Left colon (tissue), 2 donors: Measurements from ENCODE around the gene SLC9A2. TPM values are rescaled to one million over a fixed set of nuclear protein-coding genes. Genes with fewer than 3 reads are reported as not detected.

Experiments used
- ATAC-seq: fragments of 200-7000 bp; cut with Tn5 transposase; one replicate; pipeline ENCODE4 v1.9.1; 2020; ENCODE audit warnings: mild to moderate bottlenecking, moderate library complexity
- DNase-seq, 2 donors: peaks; one replicate each; pipeline ENCODE4 v3.0.0-alpha.2; 2020
- intact Hi-C, 2 donors: fragments of 100-400 bp; cut with DNase I in 1 of 2; cut with micrococcal nuclease in 1 of 2; formaldehyde crosslinking; loops; one replicate each; pipeline versions ENCODE4 v1.11.2 to v1.14.0; 2022; cut with DNase I, micrococcal nuclease
- total RNA-seq, 2 donors: library from RNA; stranded (reverse); fragmentation: NEBNext Ultra II Directional; extraction: Animal tissue kit (Norgen Biotek cat#: 25700); gene quantifications; one replicate each; pipeline ENCODE4 v1.2.1, GENCODE V29; 2021
- donor health status: DM: no; HTN: no; CAD: no.
- donor health status: DM: yes; HTN: yes; CAD: no.

SLC9A2 gene
- total RNA-seq, 2 donors from 2014 or later: 75.2 to 81.1 TPM

DNA sequence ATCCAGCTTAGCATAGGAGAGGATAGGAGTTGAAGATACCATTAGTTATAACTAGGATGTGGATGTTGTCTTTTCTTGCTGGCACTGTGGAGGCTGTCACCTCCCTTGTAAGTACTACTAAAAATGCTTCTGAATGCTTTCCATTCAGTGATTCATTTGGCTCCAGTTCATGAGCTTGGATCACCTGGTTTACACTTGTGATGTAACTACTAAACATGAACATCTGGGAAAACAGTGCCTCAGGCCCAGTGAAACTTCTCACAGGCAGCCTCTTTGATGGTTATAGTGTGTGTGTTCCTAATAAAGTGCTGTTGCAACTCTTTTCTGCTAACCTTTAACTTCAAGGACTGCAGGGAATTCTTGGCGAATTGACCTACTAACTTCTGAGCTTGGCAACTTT, 13.0 kb upstream of the SLC9A2 start:
- intact Hi-C loops: no loop called here
- DNase-seq (no peak), ATAC-seq (peak; percentile 36)

DNA sequence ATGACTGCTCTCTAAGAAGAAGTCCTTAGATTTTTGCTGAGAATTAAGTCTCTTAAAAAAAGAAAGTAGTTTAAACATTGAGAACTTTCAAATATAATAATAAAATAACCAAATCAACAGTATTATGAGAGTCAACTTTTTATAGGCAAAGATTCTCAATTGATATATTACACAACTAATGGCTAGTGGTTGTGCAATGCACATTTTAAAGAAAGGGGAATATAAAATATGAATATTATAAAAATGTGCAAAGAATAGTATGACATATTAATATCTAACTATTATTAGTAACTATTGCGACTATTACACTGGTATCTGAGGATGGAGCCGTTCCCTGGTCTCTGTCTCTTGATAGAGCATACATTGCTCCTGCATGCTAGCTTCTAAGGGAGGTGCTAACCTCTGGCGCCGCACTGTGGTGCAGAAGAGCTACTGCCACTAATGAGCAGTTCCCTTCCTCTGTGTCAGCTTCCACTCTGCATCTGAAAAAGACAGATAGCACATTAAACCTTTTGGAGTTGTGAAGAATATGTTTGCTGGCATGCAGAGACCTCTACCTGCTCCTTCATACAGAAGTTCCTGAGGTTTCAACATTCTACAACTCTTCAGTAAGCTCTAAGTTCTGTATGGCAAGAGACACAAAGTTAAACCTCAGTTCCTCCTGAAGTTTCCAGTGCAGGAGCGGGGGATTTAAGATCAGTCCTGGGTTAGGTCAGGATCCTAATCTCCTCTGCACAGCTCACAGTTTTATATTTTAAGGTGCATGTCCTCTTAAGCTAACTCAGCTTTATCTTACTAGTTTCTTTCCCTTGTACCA, 3.5 kb upstream of the SLC9A2 start:
- peak; percentile 39 for ATAC-seq
- intact Hi-C loops: loop anchor here in 1 of 2 donors (10.0 kb wide), 1 partner anchor 141 kb away; the partner anchor contains the start of gene SLC9A4
- peak in 1 of 2 donors; percentile 68 for DNase-seq

DNA sequence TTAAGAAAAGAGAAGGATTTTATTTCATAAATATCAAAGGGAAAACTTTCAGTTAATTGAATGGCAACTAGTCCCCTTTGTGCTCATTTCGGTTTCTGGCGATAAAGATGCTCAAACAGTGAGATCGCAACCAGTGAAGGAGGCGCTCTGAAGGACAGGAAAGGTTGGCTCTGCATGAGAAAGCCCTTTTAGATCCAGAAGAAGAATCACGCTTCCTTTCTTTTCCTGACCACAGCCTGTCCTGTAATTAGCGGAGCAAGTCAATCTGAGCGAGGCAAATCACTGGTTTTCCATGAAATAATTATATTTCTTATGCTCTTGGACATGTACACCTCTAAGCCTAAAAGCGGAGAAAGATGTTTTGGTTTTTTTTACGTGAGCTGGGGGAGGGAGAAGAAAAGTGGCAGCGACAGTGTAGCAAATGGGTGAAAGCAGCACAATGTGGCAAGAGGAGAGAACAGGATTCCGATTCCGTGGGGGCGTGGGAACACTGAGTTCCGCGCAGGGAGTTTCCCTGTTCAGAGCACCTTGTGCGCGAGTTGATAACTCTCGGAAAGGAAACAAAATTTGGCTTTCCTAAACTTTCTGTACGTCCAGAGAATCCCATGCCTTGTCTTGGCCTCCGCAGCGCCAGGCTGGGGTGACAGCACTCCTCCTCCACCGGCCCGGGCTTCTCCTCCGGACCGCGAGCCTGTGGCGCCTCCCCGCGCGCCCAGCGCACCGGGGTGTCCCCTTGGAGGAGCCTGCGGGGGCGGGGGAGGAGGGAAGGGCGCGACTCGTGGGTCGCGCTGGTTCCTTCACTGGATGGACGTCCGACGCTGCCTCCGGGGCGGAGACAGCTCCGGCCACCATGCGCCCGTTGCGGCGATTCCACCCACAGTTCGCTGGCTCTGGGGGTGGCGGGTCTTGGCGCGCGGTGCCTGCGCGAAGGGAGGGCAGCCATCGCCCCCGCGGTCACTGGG, 620 bp upstream of the SLC9A2 start:
- peak; percentile 56 for ATAC-seq

DNA sequence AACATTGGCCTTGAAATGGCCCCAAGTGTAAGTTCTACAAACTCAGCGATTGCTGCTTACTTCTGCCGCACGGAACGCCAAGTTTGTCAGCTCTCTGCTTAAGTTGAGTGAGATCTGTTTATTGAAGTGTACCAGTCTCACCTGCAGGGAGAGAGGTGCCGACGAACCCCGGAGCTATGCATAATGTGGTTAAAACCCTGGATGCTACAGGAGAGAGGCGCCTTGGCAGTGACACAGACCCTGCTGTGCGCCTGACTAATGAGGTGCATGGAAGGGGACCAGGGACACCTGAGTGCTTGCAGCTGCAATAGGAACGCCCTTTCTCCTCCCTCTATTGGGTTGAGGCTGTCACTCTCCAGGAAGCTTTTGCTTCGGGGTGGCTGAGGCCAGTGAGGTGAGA, 979 bp downstream of the SLC9A2 start:
- DNase-seq (peak; percentile 81 to 88), ATAC-seq (peak; percentile 68)
- intact Hi-C loops: no loop called here

More for the DNA sequence above, 620 bp upstream of the SLC9A2 start:
- DNase-seq: peak; percentile 78 to 80
- intact Hi-C loops: loop anchor here in 1 of 2 donors (10.0 kb wide), 1 partner anchor 144 kb away; the partner anchor contains the start of gene SLC9A4

DNA sequence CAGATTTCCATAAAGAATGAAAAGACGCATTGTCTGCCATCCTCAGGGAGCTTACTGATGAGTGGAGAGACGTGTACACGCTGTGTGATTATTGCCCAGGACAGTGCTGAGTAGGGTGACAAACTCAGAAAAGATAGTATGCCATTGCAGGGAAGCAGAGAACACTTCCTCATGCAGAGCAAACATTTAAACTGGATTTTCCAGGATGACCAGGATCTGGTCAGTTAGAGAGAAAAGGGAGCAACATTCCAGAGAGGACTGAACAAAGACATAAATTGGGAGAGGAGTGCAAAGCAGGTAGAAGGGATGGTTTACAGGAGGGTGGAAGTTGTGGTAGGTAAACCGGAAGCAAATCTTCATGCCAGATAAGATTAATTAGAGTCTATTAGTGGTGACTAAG, 2.3 kb downstream of the SLC9A2 start:
- intact Hi-C loops: no loop called here
- DNase-seq: no peak

DNA sequence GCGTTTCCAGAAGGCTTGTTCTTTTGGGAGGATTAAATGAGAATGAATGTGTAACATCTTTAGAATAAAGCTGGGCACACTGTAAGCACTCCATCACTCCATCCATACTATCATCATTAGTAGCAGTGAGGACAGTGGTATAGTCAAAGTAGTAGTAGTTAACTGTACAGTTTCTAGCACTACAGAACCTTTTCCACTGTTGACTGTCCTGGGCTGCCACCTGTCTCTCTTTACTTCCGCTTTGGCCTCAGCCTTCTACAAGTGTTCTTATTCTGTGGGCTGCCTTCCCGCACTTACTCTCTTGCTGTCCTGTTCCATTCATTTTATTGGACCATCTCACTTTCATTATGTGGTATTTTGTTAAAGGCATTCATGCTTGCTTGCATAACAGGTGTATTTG, 3.3 kb downstream of the SLC9A2 start:
- peak; percentile 29 for ATAC-seq
- peak; percentile 38 to 61 for DNase-seq
- intact Hi-C loops: no loop called here

More for the DNA sequence above, 2.3 kb downstream of the SLC9A2 start:
- peak; percentile 31 for ATAC-seq

DNA sequence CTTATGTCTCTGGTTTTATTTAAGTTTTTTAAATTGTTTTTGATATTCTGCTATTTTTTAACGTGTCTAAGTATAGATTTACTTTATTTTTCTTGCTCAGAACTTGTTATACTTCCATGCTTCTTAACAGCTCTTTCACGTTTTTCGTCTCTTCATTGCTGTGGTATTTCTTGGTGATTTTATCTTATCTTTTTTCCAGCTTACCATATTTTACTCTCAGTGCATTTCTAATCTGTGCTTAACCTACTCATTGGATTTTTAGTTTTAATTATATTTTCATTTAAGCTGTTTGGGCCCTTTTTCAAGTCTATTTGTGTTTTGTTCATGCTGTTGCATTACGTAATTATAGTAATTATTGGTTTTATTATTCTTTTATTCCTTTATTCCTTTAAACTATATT, 11.1 kb downstream of the SLC9A2 start:
- no peak for ATAC-seq
- intact Hi-C loops: no loop called here
- DNase-seq: no peak

DNA sequence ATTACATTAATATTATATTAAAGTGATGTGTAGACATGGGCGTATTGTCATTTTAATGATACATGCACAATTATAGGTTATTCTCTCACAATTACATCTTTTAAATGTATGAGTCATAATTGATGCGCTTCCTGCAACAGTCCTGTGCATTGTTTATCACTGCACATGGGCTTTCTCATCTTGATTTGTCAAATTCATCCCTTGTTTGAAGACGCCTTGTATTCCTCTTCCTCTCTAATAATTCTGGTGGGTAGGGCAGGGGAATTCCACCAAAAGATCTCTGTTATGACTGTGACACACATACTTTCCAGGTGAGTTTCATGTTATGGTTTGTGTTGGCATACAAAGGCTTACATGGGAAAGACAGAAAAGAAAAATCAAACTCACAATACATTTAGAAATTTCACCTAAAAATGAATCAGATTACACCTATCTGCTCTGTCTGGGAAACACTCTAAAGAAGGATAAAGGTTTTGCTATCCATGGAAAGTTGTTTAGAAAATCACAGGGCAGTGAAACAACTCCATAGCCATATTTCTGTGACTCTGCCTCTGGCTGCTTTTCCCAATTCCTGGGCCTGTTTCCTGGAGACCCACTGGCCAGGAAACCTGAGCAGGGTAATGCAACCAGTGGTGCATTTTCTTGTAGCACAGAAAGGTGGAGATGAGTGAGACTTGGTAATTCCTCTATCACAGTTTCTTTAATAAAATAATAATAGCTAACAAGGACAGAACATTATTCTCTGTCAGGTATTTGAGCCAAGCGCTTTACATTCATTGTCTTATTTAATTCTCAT, 13.2 kb downstream of the SLC9A2 start:
- DNase-seq (no peak), ATAC-seq (no peak)
- intact Hi-C loops: no loop called here

DNA sequence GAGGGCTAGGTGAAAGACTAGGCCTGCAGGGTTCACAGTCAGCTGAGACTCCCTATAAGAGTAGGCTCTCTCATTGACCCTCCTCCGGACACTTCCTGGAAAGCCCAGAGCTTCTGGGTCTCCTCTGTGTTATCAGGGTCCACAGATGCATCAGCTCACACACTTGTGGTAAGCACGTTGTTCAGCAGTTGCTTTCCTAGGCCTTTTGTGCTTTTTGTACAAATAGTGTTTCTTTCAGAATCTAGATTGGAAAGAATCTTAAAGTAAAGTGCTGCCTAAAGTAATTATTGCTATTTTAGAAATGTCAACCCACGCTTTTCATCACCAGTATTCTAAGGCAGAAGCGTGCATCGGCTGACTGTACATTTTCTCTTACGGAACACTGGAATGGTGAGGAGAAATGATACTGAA, 15.5 kb downstream of the SLC9A2 start:
- intact Hi-C loops: no loop called here
- ATAC-seq: no peak

DNA sequence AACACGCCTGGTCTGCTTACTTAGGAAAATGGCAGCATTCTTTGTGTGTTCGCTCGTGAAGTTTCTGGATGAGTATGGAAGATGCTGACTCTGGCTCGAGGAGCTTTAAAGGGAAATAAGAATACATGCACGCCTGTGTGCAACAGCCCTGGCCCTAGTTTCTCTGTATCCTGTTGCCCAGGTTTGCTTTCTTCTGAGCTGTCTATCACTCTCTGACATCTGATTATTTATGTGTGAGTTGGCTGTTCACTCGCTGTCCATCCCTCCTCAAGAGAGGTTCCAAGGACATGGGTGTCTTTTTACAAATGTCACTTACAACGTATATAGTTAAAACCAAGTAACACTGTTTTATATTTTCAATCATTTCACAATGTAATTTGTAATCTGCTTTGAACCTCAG, 16.0 kb downstream of the SLC9A2 start:
- no peak for ATAC-seq
- intact Hi-C loops: no loop called here
- no peak for DNase-seq

More for the DNA sequence above, 15.5 kb downstream of the SLC9A2 start:
- no peak for DNase-seq

DNA sequence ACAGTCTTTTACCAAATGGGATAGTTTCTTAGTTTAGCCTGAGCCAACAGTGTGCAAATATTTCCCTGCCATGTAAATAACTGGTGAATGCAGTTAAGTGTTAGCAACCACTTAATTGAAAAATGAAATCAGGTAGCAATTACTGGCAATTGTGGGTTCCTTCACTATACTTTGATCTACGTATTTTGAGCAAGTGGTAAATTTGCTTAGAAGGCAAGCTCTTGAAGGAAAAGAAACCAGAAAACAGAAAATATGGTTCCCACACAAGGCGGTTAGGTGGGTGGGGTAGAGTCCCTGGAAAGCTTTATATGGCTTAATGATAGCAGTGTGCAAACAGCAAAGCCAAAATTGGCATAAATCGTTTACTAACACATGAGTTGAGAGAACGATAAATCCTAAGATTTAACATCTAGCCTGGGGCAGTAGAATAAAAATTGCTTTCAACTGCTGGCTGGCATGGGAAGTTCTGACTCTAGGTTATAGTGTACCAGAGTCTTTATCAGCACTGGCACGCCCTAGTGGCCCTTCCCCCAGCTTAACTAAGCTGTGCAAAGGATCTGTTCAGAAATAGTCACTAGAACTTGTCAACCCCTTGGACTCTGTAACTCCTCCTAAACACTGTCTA, 17.0 kb downstream of the SLC9A2 start:
- peak; percentile 83 for DNase-seq
- intact Hi-C loops: no loop called here
- ATAC-seq: peak; percentile 77

DNA sequence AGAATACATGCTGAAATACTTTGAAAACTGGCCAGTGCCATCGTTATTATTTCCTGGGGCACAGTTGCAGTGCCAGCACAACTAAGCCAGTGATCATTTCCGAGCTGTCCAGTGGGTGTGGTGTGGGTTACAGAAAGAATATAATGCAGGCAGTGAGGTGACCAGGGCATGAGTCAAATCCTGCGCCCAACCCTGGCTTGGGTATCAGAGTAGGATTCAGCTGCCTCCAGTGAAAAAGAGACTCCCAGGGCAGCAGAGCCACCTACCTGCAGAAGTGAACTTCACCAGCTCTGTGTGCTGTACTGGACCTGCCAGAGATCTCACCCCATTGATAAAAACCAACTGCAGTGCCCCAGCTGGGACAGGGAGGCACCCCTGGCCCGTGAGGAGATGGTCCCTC, 18.0 kb downstream of the SLC9A2 start:
- intact Hi-C loops: no loop called here
- DNase-seq: peak; percentile 61 to 79
- peak; percentile 64 for ATAC-seq

DNA sequence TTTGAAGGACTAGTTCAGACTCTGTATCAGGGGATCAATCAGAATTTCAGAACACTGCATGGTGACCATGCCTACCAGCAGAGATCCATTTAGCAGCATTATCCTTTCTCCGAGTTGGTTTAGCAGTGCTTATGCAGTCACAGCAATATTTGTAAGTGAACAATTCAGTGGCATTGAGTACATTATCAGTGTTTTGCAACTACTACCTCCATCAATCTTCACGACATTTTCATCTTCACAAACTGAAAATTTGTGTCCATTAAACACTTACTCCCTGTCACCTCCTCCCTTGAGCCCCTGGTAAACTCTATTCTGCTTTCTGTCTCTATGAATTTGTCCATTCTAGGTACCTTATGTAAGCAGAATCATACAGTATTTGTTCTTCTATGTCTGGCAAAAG, 20.1 kb downstream of the SLC9A2 start:
- ATAC-seq (no peak), DNase-seq (no peak)
- intact Hi-C loops: no loop called here

DNA sequence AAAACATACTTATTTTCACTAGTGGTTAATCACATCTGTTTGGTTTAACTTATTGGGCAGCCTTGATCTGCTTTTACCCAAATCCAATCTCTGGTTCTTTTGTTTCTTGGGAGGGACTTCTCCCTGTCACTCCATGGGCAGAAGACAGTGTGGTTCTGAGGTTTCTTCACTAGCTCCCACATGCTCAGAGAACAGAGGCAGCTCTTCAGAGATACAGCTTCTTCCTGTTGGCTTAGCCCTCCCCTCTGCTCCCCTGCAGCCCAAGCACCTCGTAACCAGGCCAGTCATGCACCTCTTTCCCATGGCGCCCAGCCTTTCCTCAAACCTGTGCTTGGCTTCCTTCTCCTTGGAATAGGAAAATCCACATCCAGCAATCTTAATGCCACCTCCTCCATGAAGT, 32.8 kb downstream of the SLC9A2 start:
- ATAC-seq (no peak), DNase-seq (no peak)
- intact Hi-C loops: no loop called here

DNA sequence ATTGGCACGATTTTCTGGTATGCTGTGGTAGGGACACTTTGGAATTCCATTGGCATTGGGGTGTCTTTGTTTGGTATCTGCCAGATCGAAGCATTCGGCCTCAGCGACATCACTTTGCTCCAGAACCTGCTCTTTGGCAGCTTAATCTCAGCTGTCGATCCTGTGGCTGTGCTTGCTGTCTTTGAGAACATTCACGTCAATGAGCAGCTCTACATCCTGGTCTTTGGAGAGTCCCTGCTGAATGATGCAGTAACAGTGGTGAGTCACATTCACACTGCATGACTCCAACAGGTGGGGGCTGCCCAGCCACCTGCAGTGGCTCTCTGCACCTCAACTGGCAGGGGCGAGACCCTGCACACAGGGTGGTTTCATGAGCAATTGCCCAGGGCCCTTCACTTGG, 38.4 kb downstream of the SLC9A2 start:
- no peak for DNase-seq
- no peak for ATAC-seq
- intact Hi-C loops: no loop called here

DNA sequence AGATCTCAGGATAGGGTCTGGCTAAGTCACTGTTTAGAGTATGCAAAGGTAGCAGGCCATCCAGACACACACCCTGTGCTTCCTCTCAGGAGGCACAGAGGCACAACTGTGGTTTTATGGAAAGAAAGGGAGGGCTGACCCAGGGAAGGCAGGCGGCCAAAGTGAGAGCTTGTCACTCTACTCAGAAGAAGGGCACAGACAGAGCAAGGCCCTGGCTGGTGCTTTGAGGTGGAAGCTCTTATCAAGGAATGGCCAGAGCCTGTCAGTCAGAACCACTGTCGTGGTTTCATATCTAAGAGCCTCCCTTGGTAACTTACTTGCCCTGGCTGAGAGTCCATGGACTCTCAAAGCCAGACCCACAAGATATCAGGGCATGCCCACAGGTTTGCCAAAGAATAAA, 40.7 kb downstream of the SLC9A2 start:
- intact Hi-C loops: no loop called here
- ATAC-seq (peak; percentile 37), DNase-seq (peak; percentile 39 to 41)

DNA sequence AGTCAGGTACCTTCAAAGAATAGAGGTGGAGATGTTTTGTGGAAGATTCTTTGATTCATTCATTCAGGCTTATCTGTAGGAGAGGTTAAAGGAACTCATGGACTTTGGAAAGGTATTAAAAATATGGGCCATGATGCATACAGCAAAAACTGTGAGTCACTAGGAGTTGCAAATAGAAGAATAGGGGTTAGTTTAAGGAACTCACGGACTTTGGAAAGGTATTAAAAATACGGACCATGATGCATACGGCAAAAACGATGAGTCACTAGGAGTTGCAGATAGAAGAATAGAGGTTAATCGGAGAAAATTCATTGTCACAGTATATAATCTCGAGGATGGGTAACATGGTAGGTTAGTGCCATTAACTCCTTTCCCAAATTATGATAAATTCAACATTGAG, 41.2 kb downstream of the SLC9A2 start:
- intact Hi-C loops: no loop called here
- DNase-seq (no peak), ATAC-seq (peak; percentile 75)

DNA sequence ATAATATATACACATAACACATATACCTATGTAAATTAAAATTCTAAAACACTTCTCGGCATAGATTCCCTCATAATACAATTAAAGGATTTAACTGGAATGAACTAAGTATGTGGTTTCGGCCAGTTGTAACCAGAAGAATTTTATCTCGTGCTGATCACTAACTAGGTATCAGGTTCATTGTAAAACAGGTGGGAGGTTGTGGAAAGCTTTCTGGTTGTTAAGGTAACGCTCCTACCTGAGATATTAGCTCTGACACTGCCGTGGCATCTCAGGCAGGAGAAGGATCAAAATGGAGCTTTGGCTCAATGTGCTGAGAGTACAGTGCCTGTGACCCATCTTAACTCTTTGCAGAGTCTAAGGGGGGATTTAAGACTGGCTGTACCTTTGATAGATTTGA, 42.5 kb downstream of the SLC9A2 start:
- no peak for DNase-seq
- no peak for ATAC-seq
- intact Hi-C loops: no loop called here
